Germinal center (tissue), 1 donor: Measurements from ENCODE around the gene SYPL1.
A peak's percentile ranks its signal among the peaks of the same experiment; 100 is the strongest.

Source experiments
- DNase-seq: peaks from one replicate; pipeline ENCODE4 v3.0.0; 2012; ENCODE audit warnings: mixed read lengths, low spot score

SYPL1 gene

DNA sequence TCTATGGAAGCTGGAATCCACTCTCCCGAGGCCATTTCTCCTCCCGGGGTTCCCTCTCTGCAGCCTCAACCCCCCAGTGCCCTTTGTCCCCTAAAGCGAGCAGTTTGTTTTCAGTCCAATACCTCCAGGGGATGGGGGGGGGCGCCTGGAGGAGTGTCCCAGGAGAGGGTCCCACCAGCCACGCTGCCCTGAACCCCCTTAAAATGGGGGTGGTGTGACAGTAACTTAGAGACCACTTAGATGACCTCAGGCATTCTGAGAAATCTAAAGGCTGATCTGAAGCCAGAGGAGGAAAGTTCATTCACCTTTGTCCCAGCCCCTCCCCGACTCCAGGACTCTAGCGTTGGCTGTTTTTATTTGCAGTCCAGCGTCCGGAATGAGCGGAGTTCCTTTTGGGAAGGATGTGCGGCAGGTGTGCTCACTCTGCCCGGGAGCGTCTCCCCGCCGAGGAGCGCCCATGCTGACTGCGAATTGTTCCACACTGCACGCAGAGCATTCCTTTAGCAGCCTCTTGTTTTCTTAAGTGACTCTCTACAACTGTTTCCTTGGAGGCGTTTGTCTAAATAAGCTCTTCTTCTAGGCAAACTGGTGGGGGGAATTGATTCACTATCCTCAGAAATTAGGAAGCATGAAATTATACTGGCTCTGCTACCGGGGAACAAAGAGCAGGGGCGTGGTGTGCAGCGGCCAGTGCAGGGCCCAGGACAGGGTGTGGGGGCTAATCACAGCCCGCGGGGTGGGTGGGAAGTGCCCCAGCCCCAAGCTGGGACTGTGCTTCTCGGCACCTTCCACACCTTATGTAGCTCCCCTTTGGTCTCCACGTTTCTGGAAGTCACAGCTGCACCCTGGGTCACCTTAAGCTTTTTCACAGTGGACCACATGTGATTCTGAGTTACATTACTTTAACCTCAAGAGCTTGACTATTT is 46.3 kb downstream of the SYPL1 start:
- DNase-seq: no peak

DNA sequence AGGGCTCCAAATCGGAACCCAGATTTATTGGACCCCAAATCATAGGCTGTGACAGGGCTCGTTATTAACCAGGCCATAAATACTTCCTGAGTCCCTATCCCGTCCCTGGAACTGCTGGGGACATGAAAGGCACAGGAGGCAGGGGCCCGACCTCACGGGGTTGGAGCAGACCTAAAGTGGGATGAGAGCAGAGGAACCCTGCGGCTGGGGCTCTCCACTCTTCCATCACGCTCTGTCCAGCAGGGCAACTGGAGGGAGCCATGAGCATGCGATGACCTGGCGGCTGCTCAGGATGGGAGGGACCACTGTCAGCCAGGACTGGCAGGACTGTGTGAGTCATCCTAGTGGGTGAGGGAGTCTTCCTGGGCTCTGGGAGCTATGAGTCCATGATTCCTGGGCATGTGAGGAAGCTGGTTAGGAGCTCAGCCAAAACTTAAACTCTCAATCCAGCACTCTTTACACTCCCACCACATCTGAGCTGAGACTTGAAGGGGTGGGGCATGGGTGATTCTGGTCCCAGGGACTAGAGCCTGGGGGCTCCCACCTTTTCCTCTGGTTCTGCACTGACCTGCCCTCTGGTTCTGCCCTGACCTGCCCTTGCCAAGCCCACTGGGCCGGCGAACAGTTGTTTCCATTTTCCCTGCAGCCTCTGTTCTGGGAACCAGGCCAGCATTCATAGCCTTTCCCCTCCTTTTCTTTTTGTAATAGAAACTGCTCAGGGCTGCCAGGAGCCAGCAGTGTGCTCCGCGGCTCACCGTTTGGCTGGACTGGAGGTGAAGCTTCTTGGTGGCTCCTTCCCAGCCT is 47.1 kb downstream of the SYPL1 start:
- DNase-seq: no peak

DNA sequence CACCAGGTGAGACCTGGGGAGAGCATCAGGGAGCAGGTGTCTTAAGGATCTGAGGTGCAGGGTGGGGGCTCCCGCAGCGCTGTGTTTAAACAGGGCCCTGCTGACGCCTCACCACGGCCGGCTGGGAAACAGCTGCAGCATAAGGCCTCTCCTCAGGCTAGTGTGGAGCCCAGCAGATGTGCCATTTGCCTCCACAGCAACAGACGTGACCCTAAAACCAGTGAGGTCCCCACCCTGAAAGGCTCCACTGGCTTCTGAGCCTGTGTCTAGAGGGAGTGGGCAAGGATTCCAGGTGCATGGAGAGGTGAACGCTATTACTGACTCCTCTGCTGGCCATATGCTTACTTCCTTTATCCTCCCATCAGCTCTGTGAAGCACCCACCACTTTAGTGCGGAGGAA is 47.8 kb downstream of the SYPL1 start:
- DNase-seq: no peak

DNA sequence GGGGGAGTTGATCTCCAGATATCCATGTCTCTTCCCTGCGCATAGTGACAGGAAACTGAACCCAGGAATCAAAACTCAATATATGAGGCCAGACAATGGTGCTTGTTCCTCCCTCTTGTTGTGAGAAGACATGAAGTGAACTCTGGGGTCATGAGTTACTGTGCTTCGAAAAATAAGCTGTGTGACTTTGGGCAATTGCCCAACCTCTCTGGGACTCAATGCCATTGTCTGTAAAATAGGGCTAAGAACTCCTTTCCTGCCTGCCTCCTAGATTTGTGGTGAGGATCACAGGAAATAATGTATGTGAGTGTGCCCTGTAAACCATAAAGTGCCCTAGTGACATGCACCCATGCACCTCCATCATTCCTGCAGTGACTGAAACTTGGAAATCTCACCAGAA is 48.4 kb downstream of the SYPL1 start:
- no peak for DNase-seq

DNA sequence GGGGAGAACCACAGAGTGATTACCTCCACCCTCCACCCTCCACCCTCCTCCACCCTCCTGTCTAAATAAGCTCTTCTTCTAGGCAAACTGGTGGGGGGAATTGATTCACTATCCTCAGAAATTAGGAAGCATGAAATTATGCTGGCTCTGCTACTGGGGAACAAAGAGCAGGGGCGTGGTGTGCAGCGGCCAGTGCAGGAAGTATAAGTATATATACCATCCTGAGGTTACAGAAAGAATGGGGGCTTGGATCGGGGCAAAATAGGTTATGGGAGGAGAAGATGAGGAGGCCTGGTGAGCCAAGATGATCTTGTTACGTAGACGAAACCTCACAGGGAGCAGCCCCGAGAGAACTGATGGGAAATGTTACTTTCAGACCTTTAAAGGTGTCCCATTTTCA is 49.1 kb downstream of the SYPL1 start:
- DNase-seq: no peak

DNA sequence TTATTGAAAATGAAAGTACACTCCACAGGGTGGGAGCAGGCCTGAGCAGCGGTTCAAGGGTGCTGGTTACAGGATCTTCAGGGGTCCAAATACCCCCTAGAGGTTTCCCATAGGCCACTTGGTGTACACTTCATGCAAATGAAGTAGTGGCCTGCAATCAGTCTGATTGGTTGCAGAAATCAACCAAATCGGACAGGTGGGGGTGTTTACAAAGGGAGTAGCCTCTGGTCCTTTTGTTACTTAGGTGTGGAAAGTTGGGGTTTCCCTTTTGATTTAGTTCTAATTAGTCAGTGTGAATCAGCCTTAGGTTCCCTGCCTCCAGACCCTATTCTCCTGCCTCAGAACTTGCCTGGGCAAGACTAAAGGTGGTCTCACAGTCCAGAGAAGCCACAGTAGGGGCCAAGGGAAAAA is 49.6 kb downstream of the SYPL1 start:
- DNase-seq: peak; percentile 54

DNA sequence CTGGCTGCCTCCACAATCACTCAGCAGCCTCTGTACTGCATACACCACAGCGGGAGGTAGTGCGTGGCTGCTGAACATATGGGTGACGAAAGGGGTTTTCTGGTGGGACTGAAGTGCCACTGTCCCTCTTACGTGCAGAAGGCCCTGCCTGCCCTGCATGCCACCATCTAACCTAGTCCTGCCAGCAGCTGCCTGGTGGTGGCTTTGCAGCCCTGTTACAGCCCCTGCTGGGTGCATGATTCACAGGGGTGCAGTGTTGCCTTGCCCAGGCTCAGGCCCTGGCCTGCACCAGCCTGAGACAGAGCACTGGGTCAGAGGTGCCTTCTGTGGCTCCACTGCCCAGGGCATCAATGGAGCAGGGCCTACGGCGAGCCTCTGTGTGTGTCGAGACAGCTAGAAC is 50.1 kb downstream of the SYPL1 start:
- no peak for DNase-seq

DNA sequence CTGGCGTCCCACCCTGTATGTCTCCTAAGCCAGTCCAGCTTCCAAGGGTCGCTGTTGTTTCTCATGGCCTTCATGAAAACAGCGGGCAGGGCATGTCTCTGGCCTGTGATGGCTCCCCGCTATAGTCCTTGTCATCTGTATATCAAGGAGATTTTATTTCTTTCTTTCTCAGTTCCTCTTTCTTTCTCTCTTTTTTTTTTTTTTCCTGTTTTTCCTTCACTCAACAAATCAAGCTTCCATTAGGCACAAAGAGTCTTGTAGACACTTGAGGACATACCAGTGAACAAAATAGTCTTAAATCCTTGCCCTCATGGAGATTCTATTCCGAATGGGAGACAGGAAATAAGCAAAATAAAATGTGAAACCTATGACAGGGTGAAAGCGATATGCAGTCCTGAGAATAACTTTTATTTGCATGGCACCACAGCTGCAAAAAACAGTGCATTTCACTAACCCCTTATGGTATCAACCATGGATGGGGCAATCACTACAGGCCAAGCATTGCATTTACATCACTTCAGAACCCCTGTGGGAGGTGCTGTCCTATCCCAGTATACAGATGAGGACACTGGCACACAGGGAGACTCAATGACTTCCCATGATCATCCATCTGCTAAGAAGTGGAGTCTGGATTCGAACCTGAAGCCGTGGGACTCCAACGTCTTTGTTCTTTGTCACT is 50.7 kb downstream of the SYPL1 start:
- peak; percentile 55 for DNase-seq

DNA sequence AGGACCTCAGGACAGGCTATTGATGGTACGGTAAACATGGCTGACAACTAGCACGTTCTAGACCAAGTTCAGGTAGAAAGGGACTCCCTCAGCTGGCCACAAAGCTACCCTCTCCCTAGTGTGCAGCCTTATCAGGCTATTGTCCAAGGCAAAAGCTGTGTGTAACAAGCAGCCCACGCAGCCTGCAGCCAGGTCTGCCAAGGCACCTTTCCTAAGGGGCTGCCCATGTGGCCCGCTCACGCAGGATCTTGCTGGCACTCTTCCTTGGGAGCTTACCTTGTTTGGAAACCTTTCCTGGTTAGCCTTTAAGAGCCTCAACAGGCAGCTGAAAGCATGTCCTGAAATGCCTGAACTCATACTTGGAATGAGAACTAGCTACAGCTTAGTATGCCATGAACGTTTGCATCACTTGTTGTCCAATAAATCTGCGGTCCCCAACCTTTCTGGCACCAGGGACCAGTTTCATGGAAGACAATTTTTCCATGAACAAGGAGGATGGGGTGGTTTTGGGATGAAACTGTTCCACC is 51.7 kb downstream of the SYPL1 start:
- no peak for DNase-seq

DNA sequence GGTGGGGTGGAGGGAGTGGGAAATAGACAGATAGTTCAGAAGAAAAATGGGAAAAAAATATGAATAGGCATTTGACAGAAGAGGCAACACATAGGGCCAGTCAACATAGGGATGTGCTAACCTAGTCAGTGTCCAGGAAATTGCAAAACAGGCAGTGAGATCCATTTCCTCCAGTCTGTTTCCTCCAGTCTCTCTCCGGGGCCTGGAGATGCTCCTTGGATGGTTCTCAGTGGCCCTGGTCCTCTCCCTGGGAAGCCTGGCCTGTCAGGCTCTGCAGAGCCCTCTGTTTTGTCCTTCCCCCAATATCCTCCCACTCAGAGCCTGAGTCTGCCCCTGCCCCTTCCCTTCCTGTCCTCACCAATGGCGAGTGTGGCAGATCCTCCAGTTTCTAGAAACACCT is 52.6 kb downstream of the SYPL1 start:
- DNase-seq: no peak

DNA sequence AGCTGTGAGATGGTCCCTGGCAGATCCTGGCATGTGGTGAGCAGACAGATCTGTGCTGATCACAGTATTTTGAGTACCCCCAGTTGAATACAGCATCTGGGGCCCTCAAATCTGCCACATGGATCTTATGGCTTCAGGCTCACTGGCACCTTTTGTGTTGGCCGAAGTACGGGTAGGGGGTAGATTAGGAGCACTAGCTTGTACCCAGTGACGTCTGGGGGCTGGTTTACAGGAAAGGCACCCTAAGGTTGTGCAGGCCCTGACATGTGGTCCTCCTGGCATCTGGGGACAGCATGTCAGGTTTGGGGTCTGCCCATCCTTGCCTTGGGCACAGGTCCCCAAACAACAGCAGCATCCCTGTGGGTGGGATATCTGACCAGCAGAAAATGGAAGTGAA is 53.2 kb downstream of the SYPL1 start:
- DNase-seq: no peak

DNA sequence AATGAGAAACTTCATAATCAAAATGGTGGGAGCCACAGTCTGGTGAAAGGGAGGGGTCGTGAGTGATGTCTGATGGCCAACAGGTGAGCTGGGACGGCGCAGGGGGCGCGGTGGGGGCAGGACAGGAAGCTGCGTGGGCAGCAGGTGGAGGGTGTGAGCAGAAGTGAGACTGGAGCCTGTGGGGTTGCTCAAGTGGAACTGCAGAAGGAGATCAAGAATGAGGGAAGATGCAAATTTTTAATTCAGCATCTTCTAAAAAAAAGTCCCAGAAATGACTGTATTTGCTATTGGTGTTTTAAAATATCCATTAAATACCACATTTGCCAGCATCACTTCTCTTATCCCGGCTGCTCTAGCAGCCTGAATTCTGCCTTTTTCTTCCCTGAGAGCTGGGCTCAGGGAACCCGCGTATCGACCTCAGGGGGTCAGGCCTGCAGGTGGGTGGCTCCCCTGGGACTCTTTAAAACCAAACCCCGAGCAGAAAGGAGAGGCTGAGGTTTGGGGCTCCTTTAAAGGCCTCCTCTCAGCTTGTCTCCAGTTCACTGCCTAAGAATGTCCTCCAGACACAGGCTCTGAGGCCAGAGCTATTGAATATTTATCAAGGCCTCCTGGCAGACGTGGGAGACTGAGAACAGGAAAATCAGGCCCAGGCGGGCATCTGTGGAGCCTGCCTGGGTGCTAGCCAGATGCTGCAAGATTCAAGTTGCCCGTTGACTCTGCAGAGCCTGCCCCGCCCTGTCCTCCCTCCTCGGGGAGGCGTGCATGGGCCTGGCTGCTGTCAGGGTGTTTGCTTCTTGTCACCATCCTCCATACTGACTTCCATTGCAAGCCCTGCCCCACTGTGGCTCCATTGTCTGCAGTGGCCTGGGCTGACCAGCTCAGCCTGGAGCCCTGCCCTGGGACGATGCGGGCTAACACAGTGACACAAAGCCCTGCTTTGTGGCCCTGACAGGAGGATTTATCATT is 53.9 kb downstream of the SYPL1 start:
- peak; percentile 87 for DNase-seq

DNA sequence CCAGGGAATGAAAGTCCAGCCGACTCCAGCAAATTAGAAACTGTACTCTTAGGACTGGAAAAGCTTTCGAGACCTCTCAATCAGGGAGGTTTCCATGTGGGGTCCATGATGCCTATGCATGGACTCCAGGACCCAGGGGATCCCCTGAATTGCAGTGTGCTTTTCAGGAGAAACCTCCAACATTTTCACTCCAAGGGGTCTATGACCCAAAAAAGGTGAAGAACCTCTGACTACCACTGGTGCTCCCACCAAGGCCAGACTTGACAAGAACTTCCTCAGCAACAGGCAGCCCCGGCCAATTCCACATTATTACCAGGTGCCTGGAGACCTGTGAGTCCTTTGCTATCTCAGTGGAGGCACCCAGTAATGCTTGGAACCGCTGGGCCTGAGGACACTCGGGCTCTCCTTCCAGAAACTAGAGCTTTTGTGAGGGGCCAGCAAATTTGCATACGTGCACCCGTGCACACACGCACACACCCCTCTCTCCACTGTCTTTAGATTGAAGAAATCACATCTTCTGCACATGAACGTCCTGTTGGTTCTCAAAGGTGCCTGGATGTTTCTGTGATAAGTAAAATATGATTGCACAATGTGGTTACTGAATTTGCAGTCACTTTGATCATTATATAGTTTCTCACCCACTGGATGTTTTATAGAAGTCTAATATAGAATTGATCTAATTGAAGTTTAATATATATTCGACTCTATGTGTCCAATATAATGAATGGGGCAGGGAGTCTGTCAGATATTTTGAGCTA is 54.7 kb downstream of the SYPL1 start:
- no peak for DNase-seq

DNA sequence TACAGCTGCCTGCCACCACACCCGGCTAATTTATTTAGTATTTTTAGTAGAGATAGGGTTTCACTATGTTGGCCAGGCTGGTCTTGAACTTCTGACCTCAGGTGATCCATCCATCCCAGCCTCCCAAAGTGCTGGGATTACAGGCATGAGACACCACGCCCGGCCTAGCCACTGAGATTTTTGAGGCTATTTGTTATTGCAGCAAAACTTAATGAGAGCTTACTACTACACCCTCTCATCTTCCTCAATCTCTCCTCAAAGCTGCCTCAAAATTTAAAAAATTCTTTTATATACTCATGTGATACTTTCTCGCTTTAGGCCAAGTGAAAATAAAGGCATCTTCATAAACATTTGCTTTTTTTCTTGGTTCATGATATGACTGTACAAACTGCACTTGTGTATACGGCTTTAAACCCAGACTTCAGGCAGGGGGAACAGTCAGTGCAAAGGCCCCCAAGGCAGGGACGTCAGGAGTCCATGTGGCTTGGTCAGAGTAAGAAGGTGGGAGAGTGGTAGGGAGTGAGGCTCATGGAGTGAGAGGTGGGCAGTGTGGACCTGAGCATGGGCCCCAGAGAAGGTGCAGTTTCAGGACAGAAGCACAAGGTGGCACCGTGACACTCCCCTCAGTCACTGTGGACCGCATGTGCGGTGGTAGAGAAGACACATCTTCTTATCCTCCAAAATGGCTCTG is 55.5 kb downstream of the SYPL1 start:
- peak; percentile 75 for DNase-seq

DNA sequence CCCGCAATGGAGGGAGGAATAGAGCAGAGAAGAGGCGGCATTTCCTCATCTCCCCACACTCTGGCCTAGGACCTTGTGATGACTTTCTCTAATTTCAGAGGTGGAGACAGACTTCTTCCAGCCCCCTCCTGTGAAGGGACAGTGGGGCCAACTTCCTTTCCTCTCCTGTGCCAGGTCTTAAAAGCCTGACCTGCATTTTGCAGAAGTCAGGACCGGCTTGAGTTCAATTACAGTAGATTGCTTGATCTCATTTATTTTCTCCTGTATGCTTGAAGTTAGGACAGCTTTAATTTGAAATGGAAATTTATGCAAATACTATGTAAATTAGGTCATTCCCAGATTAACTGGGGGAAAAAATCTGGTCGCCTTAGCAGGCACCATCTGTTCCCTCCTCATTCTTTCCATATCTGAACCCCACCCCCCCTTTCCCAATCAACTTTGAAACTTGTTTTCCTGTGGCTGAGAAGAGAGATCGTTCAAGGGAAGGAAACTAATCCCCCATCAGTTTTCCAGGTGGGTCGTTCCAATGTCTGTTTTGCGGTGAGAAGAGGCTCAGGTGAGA is 57.1 kb downstream of the SYPL1 start:
- DNase-seq: no peak

DNA sequence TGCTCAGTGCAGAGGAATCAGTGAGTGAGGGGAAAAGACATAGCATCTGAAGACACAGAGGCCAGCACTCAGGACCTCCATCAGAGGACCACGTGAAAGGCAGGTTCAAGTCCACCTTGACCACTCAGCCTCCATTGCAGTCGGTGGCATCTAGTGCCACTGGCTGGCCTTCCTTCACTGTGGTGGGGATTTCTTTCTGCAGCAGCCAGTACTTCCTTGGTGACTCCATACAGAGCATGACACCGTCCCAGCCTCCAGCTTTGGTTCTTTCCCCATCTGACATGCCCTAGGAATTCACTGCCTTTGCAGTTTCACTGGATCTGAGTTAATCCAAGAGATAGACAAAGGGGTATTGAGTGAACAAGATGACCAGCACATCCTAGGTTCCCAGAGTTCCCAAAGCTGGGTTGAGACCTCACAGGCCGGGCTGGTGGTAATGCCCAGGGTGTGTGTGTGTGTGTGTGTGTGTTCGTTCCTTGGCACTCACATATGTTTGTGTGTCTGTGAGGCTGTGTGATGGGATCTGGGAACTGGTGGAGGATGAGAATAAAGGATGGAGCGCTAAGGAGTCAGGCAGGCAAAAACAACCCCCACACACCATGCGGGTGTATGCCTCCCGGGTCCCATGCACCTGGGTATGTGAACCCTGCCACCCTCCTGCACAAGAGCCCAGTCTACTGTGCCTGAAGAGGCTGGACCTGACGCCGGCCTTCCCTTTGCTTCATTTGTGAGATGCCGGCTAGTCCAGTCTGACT is 57.8 kb downstream of the SYPL1 start:
- no peak for DNase-seq

DNA sequence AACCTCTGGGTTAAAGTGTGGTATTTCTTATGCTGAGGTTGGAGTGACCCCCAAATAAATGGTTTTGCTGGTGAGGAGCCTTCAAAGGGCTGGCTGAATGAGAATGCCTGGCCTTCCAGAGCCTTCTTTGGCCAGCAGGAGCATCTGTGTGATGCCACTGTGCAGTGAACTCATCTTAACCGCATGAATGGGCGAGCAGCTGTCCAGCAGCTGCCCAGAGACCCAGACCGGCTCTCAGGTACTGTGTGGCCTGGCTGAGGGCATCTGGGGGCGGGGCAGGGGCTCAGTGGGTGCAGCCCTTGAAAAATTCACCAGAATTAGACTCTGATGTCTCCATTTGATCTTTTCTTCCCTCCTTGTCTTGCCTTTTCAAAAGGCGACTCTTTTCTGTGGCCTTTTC is 59.0 kb downstream of the SYPL1 start:
- no peak for DNase-seq

DNA sequence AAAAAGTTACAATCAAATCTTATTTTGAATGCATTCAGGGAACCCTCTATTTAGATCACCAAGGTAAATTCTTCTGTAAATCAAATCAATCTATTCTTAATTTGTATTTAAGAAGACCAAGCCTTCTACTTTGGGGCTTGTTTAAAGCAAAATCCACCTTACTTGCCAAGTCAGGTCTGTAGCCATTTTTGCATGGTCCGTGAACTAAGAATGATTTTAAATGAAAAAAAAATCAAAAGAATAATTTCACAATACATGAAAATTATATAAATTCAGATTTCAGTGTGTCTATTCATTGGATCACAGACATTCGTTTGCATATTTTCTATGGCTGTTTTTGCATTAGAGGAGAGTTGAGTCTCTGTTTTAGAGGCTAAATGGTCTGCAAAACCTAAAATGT is 59.4 kb downstream of the SYPL1 start:
- DNase-seq: no peak

DNA sequence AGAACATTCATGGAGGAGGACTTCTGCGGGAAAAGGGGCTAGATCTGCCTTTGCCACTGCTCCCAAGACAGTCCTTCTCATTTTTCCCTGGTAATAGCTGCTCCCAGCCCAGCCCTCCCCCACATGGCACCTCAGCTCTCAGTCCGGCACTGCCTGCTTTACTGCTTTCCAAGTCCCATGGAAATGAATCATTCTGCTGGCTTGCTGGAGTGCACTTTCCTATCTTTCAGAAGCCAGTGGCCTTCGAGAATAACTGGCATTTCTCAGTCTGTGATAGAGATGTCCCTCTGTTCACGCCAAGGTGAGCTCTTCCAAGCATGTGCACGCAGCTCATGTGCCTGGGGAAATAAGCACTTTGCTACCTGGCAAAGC is 61.4 kb downstream of the SYPL1 start:
- DNase-seq: no peak
